ENCODE data around the gene BNIP5.

Gene BNIP5

DNA sequence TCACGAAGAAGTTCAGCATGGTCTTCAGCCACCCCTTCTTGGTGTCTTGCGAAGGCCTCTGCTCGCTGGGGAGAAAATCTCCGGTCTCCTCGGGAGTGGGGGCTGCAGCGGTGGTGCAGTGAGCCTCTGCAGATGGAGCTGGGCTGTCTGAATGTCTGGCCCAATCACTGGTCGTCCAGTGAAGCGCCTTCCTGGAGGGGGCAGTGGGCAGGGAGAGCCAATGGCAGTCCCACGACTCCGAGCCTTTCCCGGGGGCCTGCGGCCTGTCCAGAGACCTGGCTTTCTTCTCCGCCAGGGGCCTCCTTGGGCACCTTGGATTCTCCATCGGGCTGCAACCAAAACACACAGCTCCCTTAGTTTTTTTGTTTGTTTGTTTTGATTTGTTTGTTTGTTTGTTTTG, 6.3 kb downstream of the BNIP5 start:
- in situ Hi-C loops (cut with HindIII; ENCODE audit: low pct_ligation_motif_present, low pct_unique_long_range_greater_than_20kb, low sequenced_read_pairs): no loop called here
- no peak for DNase-seq

- in situ Hi-C loops (cut with HindIII; ENCODE audit: low pct_ligation_motif_present, low pct_unique_long_range_greater_than_20kb, low sequenced_read_pairs): no loop called here
Observed at GRCh38 chr6:36329798-36330291, 6.8 kb downstream of the BNIP5 start.

DNA sequence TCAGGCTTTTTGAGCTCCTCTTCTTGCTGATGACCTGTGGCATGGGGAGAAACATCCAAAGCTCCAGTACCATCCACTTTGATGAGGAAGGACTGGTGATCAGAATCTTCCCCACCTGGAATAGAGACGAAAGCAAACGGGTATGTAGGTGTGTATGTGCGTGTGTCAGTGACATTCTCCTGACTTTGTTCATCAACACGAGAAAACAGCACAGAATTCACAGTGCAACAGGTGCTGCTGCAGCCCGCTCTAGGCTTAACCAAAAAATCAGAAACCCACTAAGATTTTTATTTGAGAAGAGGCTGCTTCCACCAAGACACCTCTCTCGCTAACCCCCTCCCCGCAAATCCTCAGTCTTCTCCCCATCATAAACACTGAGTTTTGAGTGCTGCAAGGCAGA, 8.1 kb downstream of the BNIP5 start:
- in situ Hi-C loops (cut with HindIII; ENCODE audit: low pct_ligation_motif_present, low pct_unique_long_range_greater_than_20kb, low sequenced_read_pairs): no loop called here
- no peak for DNase-seq

More at GRCh38 chr6:36329798-36330291, 6.8 kb downstream of the BNIP5 start:
- DNase-seq: no peak

- no peak for DNase-seq
- in situ Hi-C loops (cut with HindIII; ENCODE audit: low pct_ligation_motif_present, low pct_unique_long_range_greater_than_20kb, low sequenced_read_pairs): no loop called here
Observed at GRCh38 chr6:36327919-36328236, 8.8 kb downstream of the BNIP5 start.

DNA sequence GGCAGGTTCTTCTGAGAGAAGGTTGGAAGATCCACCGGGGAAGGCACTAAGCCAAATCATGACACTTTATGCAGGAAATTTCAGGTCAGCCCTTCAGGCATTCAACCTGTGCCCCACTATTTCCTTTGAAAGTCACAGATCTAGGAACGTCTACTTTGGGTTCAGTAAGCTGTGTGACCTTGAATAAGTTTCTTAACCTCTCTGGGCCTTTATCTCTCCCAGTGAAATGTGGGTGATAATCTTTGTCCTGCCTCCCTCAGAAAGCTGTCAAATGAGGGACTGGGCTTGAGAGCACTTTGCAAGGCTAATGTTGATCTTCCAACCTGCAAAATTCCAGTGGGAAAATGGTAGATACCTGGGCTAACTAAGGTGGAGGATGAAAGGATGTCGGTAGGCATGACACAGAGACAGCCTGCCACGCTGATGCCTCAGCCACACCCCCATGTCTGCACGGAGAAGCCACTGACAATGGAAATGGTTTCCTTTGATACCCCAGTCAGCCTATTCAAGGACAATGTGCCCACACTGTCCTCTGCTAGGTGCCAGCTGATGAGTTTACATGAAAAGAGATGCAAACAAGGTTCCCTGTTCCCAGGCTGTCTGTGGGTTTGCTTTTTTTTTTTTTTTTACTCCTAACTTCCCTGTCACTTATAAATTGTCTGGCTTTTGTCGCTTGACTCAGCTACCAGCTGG, 9.3 kb downstream of the BNIP5 start:
- in situ Hi-C loops (cut with HindIII; ENCODE audit: low pct_ligation_motif_present, low pct_unique_long_range_greater_than_20kb, low sequenced_read_pairs): no loop called here
- DNase-seq: no peak

GRCh38 chr6:36326356-36326995, 10.2 kb downstream of the BNIP5 start:
- in situ Hi-C loops (cut with HindIII; ENCODE audit: low pct_ligation_motif_present, low pct_unique_long_range_greater_than_20kb, low sequenced_read_pairs): no loop called here
- DNase-seq: no peak

- DNase-seq: no peak
- in situ Hi-C loops (cut with HindIII; ENCODE audit: low pct_ligation_motif_present, low pct_unique_long_range_greater_than_20kb, low sequenced_read_pairs): no loop called here
Observed at GRCh38 chr6:36324715-36325114, 12.0 kb downstream of the BNIP5 start.

GRCh38 chr6:36324191-36324590, 12.5 kb downstream of the BNIP5 start:
- DNase-seq: no peak
- in situ Hi-C loops (cut with HindIII; ENCODE audit: low pct_ligation_motif_present, low pct_unique_long_range_greater_than_20kb, low sequenced_read_pairs): no loop called here

DNA sequence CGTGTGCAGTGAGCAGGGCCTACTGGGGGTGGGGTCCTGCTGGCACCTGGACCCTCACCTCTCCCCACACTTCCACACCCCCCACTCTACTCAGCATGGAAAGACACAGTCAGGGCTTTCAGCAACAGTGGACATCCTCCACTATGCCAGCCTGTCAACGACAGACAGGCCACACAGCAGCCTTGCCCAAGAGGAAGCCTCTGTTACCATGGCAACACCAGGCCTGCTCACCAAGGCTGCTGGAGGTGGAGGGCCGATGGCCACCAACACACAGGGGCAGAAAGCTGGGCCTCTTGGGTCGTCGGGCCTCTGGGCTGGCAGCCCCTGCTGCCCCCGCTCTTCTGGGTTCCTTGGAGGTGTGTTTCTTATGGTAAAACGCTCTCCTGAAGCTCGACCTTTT, 13.6 kb downstream of the BNIP5 start:
- DNase-seq: no peak

GRCh38 chr6:36322591-36322990, 14.1 kb downstream of the BNIP5 start:
- in situ Hi-C loops (cut with HindIII; ENCODE audit: low pct_ligation_motif_present, low pct_unique_long_range_greater_than_20kb, low sequenced_read_pairs): no loop called here
- DNase-seq: no peak

More for the DNA sequence above, 13.6 kb downstream of the BNIP5 start:
- in situ Hi-C loops (cut with HindIII; ENCODE audit: low pct_ligation_motif_present, low pct_unique_long_range_greater_than_20kb, low sequenced_read_pairs): no loop called here

DNA sequence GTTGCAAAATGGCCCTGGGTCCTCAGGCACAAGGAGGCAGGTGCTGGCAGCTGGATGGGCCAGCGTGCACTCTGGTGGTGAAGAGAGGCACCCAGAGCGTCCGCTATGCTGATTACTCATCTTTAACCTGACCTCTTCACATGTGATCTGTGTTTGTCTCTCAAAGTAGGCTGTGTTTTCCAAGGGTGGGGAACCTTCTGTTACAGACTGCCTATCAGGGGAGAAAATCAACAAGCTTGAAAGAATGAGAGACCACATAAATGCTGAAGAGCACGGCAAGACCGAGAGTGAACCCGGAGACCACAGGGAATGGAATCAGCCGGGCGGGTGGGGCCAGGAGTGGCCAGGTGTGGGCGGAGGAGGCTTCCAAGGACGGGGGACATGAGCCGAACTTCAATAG, 16.2 kb downstream of the BNIP5 start:
- no peak for DNase-seq
- in situ Hi-C loops (cut with HindIII; ENCODE audit: low pct_ligation_motif_present, low pct_unique_long_range_greater_than_20kb, low sequenced_read_pairs): no loop called here

- in situ Hi-C loops (cut with HindIII; ENCODE audit: low pct_ligation_motif_present, low pct_unique_long_range_greater_than_20kb, low sequenced_read_pairs): no loop called here
- DNase-seq: no peak
Observed at GRCh38 chr6:36319821-36320220, 16.9 kb downstream of the BNIP5 start.

GRCh38 chr6:36319436-36319762, 17.3 kb downstream of the BNIP5 start:
- in situ Hi-C loops (cut with HindIII; ENCODE audit: low pct_ligation_motif_present, low pct_unique_long_range_greater_than_20kb, low sequenced_read_pairs): no loop called here
- DNase-seq: no peak

- no peak for DNase-seq
- in situ Hi-C loops (cut with HindIII; ENCODE audit: low pct_ligation_motif_present, low pct_unique_long_range_greater_than_20kb, low sequenced_read_pairs): no loop called here
Observed at GRCh38 chr6:36318690-36319435, 17.8 kb downstream of the BNIP5 start.

GRCh38 chr6:36317623-36318022, 19.1 kb downstream of the BNIP5 start:
- in situ Hi-C loops (cut with HindIII; ENCODE audit: low pct_ligation_motif_present, low pct_unique_long_range_greater_than_20kb, low sequenced_read_pairs): no loop called here

GRCh38 chr6:36315921-36316320, 20.8 kb downstream of the BNIP5 start:
- in situ Hi-C loops (cut with HindIII; ENCODE audit: low pct_ligation_motif_present, low pct_unique_long_range_greater_than_20kb, low sequenced_read_pairs): no loop called here
- no peak for DNase-seq

More at GRCh38 chr6:36317623-36318022, 19.1 kb downstream of the BNIP5 start:
- DNase-seq: no peak

GRCh38 chr6:36314221-36315014, 22.3 kb downstream of the BNIP5 start:
- in situ Hi-C loops (cut with HindIII; ENCODE audit: low pct_ligation_motif_present, low pct_unique_long_range_greater_than_20kb, low sequenced_read_pairs): no loop called here
- no peak for DNase-seq

- in situ Hi-C loops (cut with HindIII; ENCODE audit: low pct_ligation_motif_present, low pct_unique_long_range_greater_than_20kb, low sequenced_read_pairs): no loop called here
Observed at GRCh38 chr6:36313649-36313936, 23.1 kb downstream of the BNIP5 start.

More at GRCh38 chr6:36313649-36313936, 23.1 kb downstream of the BNIP5 start:
- DNase-seq: no peak
